Urinary bladder (tissue), 4 donors: ENCODE data around the gene MRTFB. TPM values are rescaled to one million over a fixed set of nuclear protein-coding genes. Genes with fewer than 3 reads are reported as not detected.

Source experiments
- DNase-seq: peaks from one replicate; pipeline ENCODE4 v3.0.0-alpha.2; 2015; ENCODE audit errors: extremely low spot score
- H3K27ac ChIP-seq: one replicate; pipeline ENCODE4 v1.5.1; 2013; ENCODE audit warnings: low read depth, mild to moderate bottlenecking, moderate library complexity
- H3K36me3 ChIP-seq: one replicate; pipeline ENCODE4 v1.6.1; 2013; ENCODE audit warnings: mild to moderate bottlenecking, moderate library complexity; ENCODE audit not compliant: insufficient read depth
- H3K4me1 ChIP-seq: one replicate; pipeline ENCODE4 v1.6.1; 2013; ENCODE audit warnings: mild to moderate bottlenecking, moderate library complexity; ENCODE audit not compliant: insufficient read depth
- H3K4me3 ChIP-seq: one replicate; pipeline ENCODE4 v1.5.1; 2013; ENCODE audit warnings: low read depth, low read length
- WGBS: extraction: QIAGEN DNeasy Blood & Tissue Kit; methylation state at CpG from one replicate; pipeline ENCODE4 v1.1.7; 2013; 5-methylcytosine and 5-hydroxymethylcytosine counted together
- polyA plus RNA-seq: library from polyadenylated mRNA; stranded (reverse); fragments of 200-250 nt; gene quantifications from one replicate; pipeline ENCODE4 v1.2.3, GENCODE V29; 2013
- total RNA-seq: library from RNA; depleted of rRNA; stranded (reverse); fragments of >200 nt; gene quantifications from one replicate; pipeline ENCODE4 v1.2.3, GENCODE V29; 2014
- donor health status: healthy with polysubstance abuse.
- donor health status: healthy.

Gene MRTFB
- total and polyA plus RNA-seq, 2 donors: 18.9 to 42.8 TPM

DNA sequence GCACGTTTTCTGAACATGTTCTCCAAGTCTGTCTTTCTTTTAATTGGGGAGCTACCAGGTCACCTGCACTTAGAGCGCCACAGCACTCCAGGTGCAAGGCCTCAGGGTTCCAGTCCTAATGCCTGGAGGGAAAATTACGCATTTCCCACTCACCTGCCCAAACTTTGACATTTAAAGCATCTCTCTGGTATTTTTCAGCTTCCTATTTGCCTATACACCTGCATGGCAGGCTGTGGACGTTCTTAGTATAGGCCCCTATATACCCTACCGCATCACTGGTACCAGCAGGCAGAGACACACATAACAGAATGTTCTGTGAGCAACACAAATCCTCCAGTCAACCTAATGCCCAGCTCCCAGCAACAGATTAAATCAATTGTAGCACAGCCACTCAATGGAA lies 213.3 kb downstream of the MRTFB start:
- no peak overlapping the region for H3K4me3 ChIP-seq

GRCh38 chr16:14284930-14285512 lies 213.9 kb downstream of the MRTFB start:
- Histone ChIP-seq H3K4me3 (peak overlapping the region; percentile 53), H3K36me3 (no peaks in the 10 kb centered on the region), H3K4me1 (no peaks in the 10 kb centered on the region), H3K27ac (peak overlapping the region; percentile 77)
- WGBS: under 1% methylated on average over 23 of the region's 23 CpGs
- DNase-seq: no peak

More for the DNA sequence above, 213.3 kb downstream of the MRTFB start:
- Histone ChIP-seq H3K36me3 (no peaks in the 10 kb centered on the region), H3K4me1 (no peaks in the 10 kb centered on the region), H3K27ac (no peak overlapping the region)
- 76% methylated on average over 5 of the region's 5 CpGs for WGBS
- DNase-seq: no peak

DNA sequence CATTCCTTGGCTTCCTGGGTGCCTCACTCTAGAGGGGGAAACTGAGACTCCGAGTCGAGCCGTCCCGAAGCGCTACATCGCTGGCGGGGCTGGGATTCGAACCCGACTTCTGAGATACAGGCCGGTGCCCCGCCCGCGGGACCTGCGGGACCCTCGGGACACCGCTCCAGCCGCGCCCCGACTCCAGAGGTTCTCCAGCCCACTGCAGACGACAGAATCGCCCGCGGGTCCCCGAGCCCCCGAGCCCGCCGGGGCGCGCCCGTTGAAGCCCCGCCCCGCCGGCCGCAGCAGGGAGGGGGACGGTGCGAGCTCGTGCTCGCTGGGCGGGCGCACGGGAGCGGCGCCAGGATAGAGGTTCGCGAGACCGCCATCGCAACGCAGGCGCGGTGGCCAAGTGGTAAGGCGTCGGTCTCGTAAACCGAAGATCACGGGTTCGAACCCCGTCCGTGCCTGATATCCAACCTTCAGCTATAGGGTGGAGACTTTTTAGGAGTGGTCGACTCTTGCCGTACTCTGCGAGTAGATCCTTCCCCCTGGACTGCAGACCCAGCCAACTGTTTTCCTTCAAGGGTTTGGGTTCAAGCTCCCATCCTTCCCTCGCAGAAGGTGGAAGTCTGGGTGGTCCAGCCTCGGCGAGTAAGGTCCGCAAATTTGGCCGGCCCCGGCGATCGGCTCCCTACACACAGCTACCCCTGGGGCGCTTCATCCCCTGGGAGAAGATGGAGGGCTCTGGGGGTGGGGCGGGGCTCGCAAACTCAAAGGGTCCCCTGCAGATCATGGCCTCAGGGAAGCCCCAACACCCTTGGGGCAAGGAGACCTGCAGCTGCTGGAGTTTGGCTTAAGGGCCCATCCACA lies 214.6 kb downstream of the MRTFB start:
- Histone ChIP-seq H3K36me3 (no peaks in the 10 kb centered on the region), H3K4me3 (peak overlapping the region; percentile 53), H3K4me1 (no peaks in the 10 kb centered on the region), H3K27ac (peak overlapping the region; percentile 77)
- WGBS: under 1% methylated on average over 72 of the region's 72 CpGs
- peak; percentile 80 for DNase-seq

DNA sequence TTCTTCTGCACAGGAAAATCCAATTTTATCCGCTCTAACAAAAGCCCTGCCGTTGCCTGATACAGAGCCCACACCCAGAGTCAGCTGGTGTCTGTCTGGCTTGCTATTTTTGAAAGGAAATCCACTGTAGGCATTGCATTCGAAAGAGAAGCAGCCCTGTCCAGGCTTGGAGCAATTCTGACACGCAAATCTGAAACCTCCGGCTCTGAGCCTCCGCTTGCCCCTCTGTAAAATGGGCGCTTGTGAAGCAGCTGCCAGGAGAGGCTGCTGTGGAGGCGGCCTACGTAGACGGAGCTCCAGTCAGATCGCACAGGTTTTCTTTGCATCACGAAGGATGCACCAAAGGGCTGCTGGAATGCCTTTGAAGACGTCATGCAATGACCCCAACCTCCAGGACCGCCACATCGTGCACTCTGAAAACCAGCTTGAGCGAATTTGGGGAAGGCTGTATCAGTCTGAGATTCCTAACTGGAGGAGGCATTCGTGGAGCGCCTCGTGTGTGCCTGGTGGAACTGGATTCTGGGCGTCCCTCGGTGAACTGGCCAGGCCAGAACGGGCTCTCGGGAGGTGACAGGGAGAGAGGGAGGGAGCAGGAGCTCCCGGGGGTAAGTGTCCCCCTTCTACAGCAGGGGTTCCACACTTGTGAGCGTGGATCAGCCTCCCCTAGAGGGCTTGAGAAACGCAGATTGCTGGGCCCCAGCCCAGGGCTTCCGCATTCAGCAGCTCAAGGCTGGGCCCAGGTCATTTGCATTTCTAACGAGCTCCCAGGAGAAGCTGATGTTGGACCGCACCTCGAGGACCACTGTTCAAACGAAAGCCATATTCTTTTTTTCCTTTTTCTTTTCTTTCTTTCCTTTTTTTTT lies 215.5 kb downstream of the MRTFB start:
- no peak for DNase-seq

GRCh38 chr16:14289692-14290340 lies 218.7 kb downstream of the MRTFB start:
- Histone ChIP-seq H3K27ac (no peak overlapping the region), H3K4me3 (no peak overlapping the region), H3K4me1 (no peaks in the 10 kb centered on the region), H3K36me3 (no peaks in the 10 kb centered on the region)
- no peak for DNase-seq
- WGBS: 46% methylated on average over 9 of the region's 9 CpGs

More for the DNA sequence above, 215.5 kb downstream of the MRTFB start:
- 28% methylated on average over 31 of the region's 31 CpGs for WGBS
- Histone ChIP-seq H3K4me3 (peak overlapping the region; percentile 53), H3K36me3 (no peaks in the 10 kb centered on the region), H3K27ac (no peak overlapping the region), H3K4me1 (no peaks in the 10 kb centered on the region)

DNA sequence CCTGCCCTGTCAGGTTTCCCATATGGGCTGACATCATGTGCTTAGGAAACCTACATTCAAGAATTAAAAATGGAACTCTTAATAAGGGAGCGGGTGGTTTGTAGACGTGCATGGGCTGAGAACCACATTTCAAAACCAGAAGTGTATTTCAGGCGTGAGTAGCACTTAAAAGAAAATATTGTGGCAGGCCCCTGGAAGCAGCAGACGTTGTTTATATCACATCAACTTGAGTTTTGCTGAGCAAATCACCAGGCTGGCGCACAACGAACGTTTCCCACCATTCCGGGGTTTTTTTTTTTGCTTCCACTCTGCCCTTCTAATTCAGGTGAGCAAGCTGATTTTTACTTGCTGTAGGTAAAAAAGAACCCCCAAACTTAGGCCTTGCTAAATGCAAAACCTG lies 220.2 kb downstream of the MRTFB start:
- no peak for DNase-seq
- no peak overlapping the region for H3K27ac ChIP-seq

DNA sequence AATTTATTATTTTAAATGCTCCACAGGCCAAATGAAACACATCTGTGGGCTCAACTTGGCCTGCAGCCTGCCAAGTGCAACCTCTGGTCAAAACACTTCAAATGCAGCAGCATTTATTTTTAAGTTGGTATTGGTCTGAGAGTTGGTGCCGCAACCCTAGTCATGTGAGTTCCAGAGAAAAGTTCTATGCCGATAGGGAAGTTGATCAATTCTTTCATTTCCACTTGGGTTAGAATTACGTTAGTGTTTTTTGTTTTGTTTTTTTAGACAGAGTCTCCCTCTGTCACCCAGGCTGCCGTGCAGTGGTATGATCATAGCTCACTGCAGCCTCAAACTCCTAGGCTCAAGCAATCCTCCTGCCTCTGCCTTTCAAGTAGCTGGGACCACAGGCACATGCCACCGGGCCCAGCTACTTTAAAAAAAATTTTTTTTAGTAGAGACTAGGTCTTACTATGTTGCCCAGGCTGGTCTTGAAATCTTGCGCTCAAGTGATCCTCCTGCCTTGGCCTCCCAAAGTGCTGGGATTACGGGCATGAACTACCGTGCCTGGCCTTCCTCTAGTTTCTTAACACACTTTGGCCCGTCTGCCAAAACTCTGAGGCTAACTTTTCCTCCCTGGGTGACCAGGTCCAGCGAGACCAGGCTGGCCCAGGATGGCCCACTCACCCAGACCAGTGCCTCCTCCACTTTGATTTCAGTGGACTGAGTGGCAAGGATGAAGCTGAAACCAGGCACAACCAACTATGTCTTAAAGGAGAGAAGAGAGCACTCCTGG lies 221.1 kb downstream of the MRTFB start:
- no peak overlapping the region for H3K27ac ChIP-seq
- H3K4me1 ChIP-seq: no peaks in the 10 kb centered on the region
- WGBS: 88% methylated on average over 10 of the region's 10 CpGs
- DNase-seq: no peak
- no peaks in the 10 kb centered on the region for H3K36me3 ChIP-seq
- no peak overlapping the region for H3K4me3 ChIP-seq

More for the DNA sequence above, 220.2 kb downstream of the MRTFB start:
- 80% methylated on average over 8 of the region's 8 CpGs for WGBS
- Histone ChIP-seq H3K36me3 (no peaks in the 10 kb centered on the region), H3K4me3 (no peak overlapping the region), H3K4me1 (no peaks in the 10 kb centered on the region)

- Histone ChIP-seq H3K36me3 (no peaks in the 10 kb centered on the region), H3K27ac (no peak overlapping the region), H3K4me1 (no peaks in the 10 kb centered on the region), H3K4me3 (no peak overlapping the region)
- 94% methylated on average over 3 of the region's 3 CpGs for WGBS
- no peak for DNase-seq
Observed at GRCh38 chr16:14296663-14297062, 225.5 kb downstream of the MRTFB start.

GRCh38 chr16:14298374-14299122 lies 227.4 kb downstream of the MRTFB start:
- Histone ChIP-seq H3K4me1 (no peaks in the 10 kb centered on the region), H3K4me3 (no peak overlapping the region), H3K27ac (no peak overlapping the region), H3K36me3 (no peaks in the 10 kb centered on the region)
- WGBS: 95% methylated on average over 24 of the region's 24 CpGs
- no peak for DNase-seq

DNA sequence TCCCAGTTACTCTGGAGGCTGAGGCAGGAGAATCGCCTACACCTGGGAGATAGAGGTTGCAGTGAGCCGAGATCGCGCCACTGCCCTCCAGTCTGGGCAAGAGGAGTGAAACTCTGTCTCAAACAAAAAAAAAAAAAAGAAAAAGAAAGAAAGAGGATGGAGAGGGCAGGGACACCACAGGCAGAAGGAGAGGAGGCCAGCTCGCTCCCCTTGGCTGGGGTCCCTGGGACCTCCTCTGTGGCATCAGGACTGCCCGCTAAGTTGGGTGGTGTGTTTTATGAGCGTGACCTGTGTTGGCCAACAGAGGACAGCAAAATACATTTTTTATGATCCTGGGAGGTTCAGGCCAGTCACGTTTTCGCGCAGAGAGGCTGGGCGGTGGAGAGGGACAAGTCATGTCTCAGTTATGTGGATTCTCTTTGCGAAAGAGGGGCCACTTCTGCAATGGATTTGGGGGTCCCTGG lies 229.6 kb downstream of the MRTFB start:
- DNase-seq: peak; percentile 66
- H3K36me3 ChIP-seq: no peaks in the 10 kb centered on the region
- H3K4me3 ChIP-seq: peak overlapping the region; percentile 96
- no peaks in the 10 kb centered on the region for H3K4me1 ChIP-seq
- WGBS: 26% methylated on average over 12 of the region's 12 CpGs
- H3K27ac ChIP-seq: no peak overlapping the region

GRCh38 chr16:14301169-14302030 lies 230.3 kb downstream of the MRTFB start:
- no peak for DNase-seq
- H3K4me3 ChIP-seq: peak overlapping the region; percentile 96
- H3K27ac ChIP-seq: peak overlapping the region; percentile 81
- 1% methylated on average over 34 of the region's 34 CpGs for WGBS
- H3K4me1 ChIP-seq: no peaks in the 10 kb centered on the region
- no peaks in the 10 kb centered on the region for H3K36me3 ChIP-seq
